ENCODE data around the gene CSNK1G1.

- TF ChIP-seq, protein P1, sequence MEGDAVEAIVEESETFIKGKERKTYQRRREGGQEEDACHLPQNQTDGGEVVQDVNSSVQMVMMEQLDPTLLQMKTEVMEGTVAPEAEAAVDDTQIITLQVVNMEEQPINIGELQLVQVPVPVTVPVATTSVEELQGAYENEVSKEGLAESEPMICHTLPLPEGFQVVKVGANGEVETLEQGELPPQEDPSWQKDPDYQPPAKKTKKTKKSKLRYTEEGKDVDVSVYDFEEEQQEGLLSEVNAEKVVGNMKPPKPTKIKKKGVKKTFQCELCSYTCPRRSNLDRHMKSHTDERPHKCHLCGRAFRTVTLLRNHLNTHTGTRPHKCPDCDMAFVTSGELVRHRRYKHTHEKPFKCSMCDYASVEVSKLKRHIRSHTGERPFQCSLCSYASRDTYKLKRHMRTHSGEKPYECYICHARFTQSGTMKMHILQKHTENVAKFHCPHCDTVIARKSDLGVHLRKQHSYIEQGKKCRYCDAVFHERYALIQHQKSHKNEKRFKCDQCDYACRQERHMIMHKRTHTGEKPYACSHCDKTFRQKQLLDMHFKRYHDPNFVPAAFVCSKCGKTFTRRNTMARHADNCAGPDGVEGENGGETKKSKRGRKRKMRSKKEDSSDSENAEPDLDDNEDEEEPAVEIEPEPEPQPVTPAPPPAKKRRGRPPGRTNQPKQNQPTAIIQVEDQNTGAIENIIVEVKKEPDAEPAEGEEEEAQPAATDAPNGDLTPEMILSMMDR (IDR thresholded peaks at IDR 0.05; ENCODE audit: insufficient read depth, low read length, poor library complexity, severe bottlenecking): no peak
- no peak for TF ChIP-seq EZH2phosphoT487 (conservative IDR thresholded peaks at IDR 0.05; ENCODE audit: low read length)
Observed at GRCh38 chr15:64182859-64183370, 173.1 kb downstream of the CSNK1G1 start.
